ENCODE measurements around the gene ENGASE. TPM values are rescaled to one million over a fixed set of nuclear protein-coding genes. Genes with fewer than 3 reads are reported as not detected.

Gene ENGASE
- total and polyA plus RNA-seq, 2 experiments from 2014 or later = 9.0 to 27.1 TPM

DNA sequence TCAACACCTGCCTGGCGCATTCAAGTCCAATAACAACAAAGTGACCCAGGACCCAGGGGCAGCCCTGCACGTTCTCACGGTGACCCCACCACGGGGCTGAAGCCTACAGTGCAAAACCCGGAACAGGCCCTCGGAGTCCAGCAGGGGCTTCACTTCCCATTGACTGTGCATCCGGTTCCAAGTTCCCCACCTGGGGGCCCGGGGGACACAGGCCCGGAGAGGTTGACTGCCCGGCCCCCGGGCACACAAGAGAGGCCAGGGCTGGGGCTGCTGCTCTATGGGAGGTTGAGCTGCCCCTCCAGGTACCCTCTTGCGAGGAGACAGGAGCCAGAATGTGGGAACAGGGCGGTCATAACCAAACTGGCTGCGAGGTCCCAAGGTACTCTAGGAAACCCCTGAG, 31.3 kb downstream of the ENGASE start (continued):
- TF ChIP-seq ZNF462 (CRISPR knock-in tag; IDR thresholded peaks at IDR 0.05) = no peak
- TF ChIP-seq EZH2phosphoT487 (IDR thresholded peaks at IDR 0.05; ENCODE audit: unreplicated experiment) = no peak
- no peak for TF ChIP-seq ETS1 (IDR thresholded peaks at IDR 0.05)
- no peak for TF ChIP-seq EZH2 (IDR thresholded peaks at IDR 0.05; ENCODE audit: low read depth, unreplicated experiment)
- no peak for TF ChIP-seq ZNF114 (CRISPR knock-in tag; IDR thresholded peaks at IDR 0.05)
- no peak for TF ChIP-seq STAT1 (IDR thresholded peaks at IDR 0.05; ENCODE audit: unreplicated experiment)
- TF ChIP-seq POLR2AphosphoS5 (IDR thresholded peaks at IDR 0.05; ENCODE audit: low read depth) = no peak
- no peak for TF ChIP-seq JUNB (IDR thresholded peaks at IDR 0.05; ENCODE audit: unreplicated experiment)
- TF ChIP-seq NANOG (IDR thresholded peaks at IDR 0.05; ENCODE audit: borderline replicate concordance) = no peak

GRCh38 chr17:79106958-79107357, 32.3 kb downstream of the ENGASE start:
- Mint-ChIP-seq H3K27ac (no peak overlapping the region), H3K9me3 (no peaks in the 10 kb centered on the region)

More at GRCh38 chr17:79106958-79107357, 32.3 kb downstream of the ENGASE start:
- no peaks in the 10 kb centered on the region for H3K4me1 ChIP-seq (ENCODE audit: insufficient read depth)
- no peak for DNase-seq (ENCODE audit: low spot score)
- H3F3A ChIP-seq (replicated peaks; ENCODE audit: low read depth) = no peaks in the 10 kb centered on the region
- Mint-ChIP-seq H3K27me3 (ENCODE audit: insufficient read depth, low read depth, poor library complexity) (peaks cover 17% of the 10 kb centered on the region), H3K4me1 (peaks cover 3% of the 10 kb centered on the region; the same call in 1 of the 3 replicates), H3K4me3 (no peak overlapping the region), H3K36me3 (ENCODE audit: low read depth) (no peaks in the 10 kb centered on the region)
- H3K4me2 ChIP-seq = no peak overlapping the region
- H3K9me2 ChIP-seq (ENCODE audit: insufficient read depth) = no peaks in the 10 kb centered on the region
- no peak overlapping the region for H3K27ac ChIP-seq (ENCODE audit: low read depth)
- H3K79me2 ChIP-seq (replicated peaks; ENCODE audit: insufficient read depth) = no peaks in the 10 kb centered on the region
- H3K27me3 ChIP-seq (ENCODE audit: insufficient read depth) = no peaks in the 10 kb centered on the region
- H3K36me3 ChIP-seq (ENCODE audit: insufficient read depth) = no peaks in the 10 kb centered on the region
- no peak for ATAC-seq
- TF ChIP-seq ZNF114 (CRISPR knock-in tag; IDR thresholded peaks at IDR 0.05) = no peak
- no peak for TF ChIP-seq ZNF331 (CRISPR knock-in tag; IDR thresholded peaks at IDR 0.05; ENCODE audit: low read depth)
- no peak for TF ChIP-seq NANOG (IDR thresholded peaks at IDR 0.05; ENCODE audit: borderline replicate concordance)
- no peak for TF ChIP-seq STAT1 (IDR thresholded peaks at IDR 0.05; ENCODE audit: unreplicated experiment)
- TF ChIP-seq POLR2AphosphoS5 (IDR thresholded peaks at IDR 0.05; ENCODE audit: low read depth) = no peak
- TF ChIP-seq, protein P1, sequence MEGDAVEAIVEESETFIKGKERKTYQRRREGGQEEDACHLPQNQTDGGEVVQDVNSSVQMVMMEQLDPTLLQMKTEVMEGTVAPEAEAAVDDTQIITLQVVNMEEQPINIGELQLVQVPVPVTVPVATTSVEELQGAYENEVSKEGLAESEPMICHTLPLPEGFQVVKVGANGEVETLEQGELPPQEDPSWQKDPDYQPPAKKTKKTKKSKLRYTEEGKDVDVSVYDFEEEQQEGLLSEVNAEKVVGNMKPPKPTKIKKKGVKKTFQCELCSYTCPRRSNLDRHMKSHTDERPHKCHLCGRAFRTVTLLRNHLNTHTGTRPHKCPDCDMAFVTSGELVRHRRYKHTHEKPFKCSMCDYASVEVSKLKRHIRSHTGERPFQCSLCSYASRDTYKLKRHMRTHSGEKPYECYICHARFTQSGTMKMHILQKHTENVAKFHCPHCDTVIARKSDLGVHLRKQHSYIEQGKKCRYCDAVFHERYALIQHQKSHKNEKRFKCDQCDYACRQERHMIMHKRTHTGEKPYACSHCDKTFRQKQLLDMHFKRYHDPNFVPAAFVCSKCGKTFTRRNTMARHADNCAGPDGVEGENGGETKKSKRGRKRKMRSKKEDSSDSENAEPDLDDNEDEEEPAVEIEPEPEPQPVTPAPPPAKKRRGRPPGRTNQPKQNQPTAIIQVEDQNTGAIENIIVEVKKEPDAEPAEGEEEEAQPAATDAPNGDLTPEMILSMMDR (conservative IDR thresholded peaks at IDR 0.05; ENCODE audit: low read depth in 2 of 2) = no peak
- TF ChIP-seq ETS1 (IDR thresholded peaks at IDR 0.05) = no peak
- TF ChIP-seq JUNB (IDR thresholded peaks at IDR 0.05; ENCODE audit: unreplicated experiment) = no peak
- no peak for TF ChIP-seq EZH2 (IDR thresholded peaks at IDR 0.05; ENCODE audit: low read depth, unreplicated experiment)
- no peak for TF ChIP-seq EZH2phosphoT487 (IDR thresholded peaks at IDR 0.05; ENCODE audit: unreplicated experiment)
- TF ChIP-seq CREB1 (CRISPR knock-in tag; IDR thresholded peaks at IDR 0.05; ENCODE audit: low read depth) = no peak
- no peaks in the 10 kb centered on the region for H4K20me1 ChIP-seq (replicated peaks; ENCODE audit: insufficient read depth)
- no peak overlapping the region for H3K4me3 ChIP-seq
- H2AFZ ChIP-seq = no peak overlapping the region

Data from GM23338 (cell line).